HEK293 (cell line): ENCODE measurements around the gene TRIM62.
A peak's percentile ranks its signal among the peaks of the same experiment; 100 is the strongest.

ENCODE experiments used
- CTCF ChIA-PET: fragments of 350-600 bp; formaldehyde crosslinking; extraction: SDS; loops from one replicate; lab custom pipeline; 2021; ENCODE audit warnings: antibody characterized with exemption; lab: Yijun Ruan, JAX
- POLR2A ChIA-PET: fragments of 300-600 bp; formaldehyde crosslinking; extraction: SDS; loops from one replicate; lab custom pipeline; 2020; ENCODE audit warnings: antibody characterized with exemption, inconsistent platforms; lab: Yijun Ruan, JAX
- H3K27ac ChIP-seq: fragments of 200-500 bp; sonication (Bioruptor generic); 2 replicates; pipeline ENCODE4 v1.5.1; 2014; ENCODE audit warnings: low read depth, low read length, control low read depth, inconsistent platforms; ENCODE audit errors: extremely low read depth
- H3K36me3 ChIP-seq, 2 experiments: fragments of 200-500 bp in 1 of 2; sonication (Bioruptor generic) in 1 of 2; 1 replicate in 1 of 2; 2 replicates in 1 of 2; pipeline ENCODE4 v1.5.1; 2014 to 2017; ENCODE audit warnings: inconsistent platforms in 2 of 2, low read length in 2 of 2; ENCODE audit not compliant: control insufficient read depth in 2 of 2, insufficient read depth in 1 of 2
- H3K4me1 ChIP-seq: fragments of 200-500 bp; sonication (Bioruptor generic); 2 replicates; pipeline ENCODE4 v1.5.1; 2014; ENCODE audit warnings: mild to moderate bottlenecking, low read length, inconsistent platforms; ENCODE audit not compliant: control insufficient read depth, insufficient read depth
- H3K4me3 ChIP-seq: 2 replicates; pipeline ENCODE4 v1.5.1; 2011; ENCODE audit warnings: low read depth, mild to moderate bottlenecking, control low read depth, low read length, moderate library complexity
- H3K9me3 ChIP-seq: fragments of 200-500 bp; sonication (Bioruptor generic); 2 replicates; pipeline ENCODE4 v1.5.1; 2014; ENCODE audit warnings: low read depth, low read length, inconsistent platforms; ENCODE audit not compliant: control insufficient read depth, insufficient read depth
- AEBP2 ChIP-seq: fragments of 450-650 bp; formaldehyde crosslinking; IDR thresholded peaks from 2 replicates; pipeline ENCODE4 v1.5.1; 2016; ENCODE audit warnings: missing biosample characterization, missing genetic modification characterization, borderline replicate concordance
- BCL11A ChIP-seq: fragments of 450-650 bp; formaldehyde crosslinking; IDR thresholded peaks from 2 replicates; pipeline ENCODE4 v1.5.1; 2016; ENCODE audit warnings: low read depth, missing biosample characterization, missing genetic modification characterization
- GLI2 ChIP-seq: fragments of 450-650 bp; formaldehyde crosslinking; IDR thresholded peaks from 2 replicates; pipeline ENCODE4; 2017; ENCODE audit warnings: missing biosample characterization, missing genetic modification characterization, low read depth, borderline replicate concordance
- KLF1 ChIP-seq: fragments of 450-650 bp; formaldehyde crosslinking; IDR thresholded peaks from 2 replicates; pipeline ENCODE4 v1.5.1; 2016; ENCODE audit warnings: missing biosample characterization, missing genetic modification characterization
- KLF10 ChIP-seq: fragments of 450-650 bp; IDR thresholded peaks from 2 replicates; pipeline ENCODE4 v1.5.1; 2018; ENCODE audit warnings: missing biosample characterization, mild to moderate bottlenecking, missing genetic modification characterization
- MEIS1 ChIP-seq: sonication (generic); formaldehyde crosslinking; IDR thresholded peaks from 2 replicates; pipeline ENCODE4 v1.8.1; 2022; ENCODE audit warnings: missing genetic modification reagents, mild to moderate bottlenecking, borderline replicate concordance
- ZBTB17 ChIP-seq: fragments of 450-650 bp; formaldehyde crosslinking; IDR thresholded peaks from 2 replicates; pipeline ENCODE4 v1.5.1; 2016; ENCODE audit warnings: missing biosample characterization, missing genetic modification characterization
- ZBTB44 ChIP-seq: fragments of 450-650 bp; IDR thresholded peaks from 2 replicates; pipeline ENCODE4 v1.5.1; 2018; ENCODE audit warnings: missing biosample characterization, mild to moderate bottlenecking, missing genetic modification characterization
- ZEB2 ChIP-seq: fragments of 450-650 bp; formaldehyde crosslinking; IDR thresholded peaks from 2 replicates; pipeline ENCODE4 v1.5.1; 2016; ENCODE audit warnings: missing biosample characterization, missing genetic modification characterization
- ZNF157 ChIP-seq: fragments of 450-650 bp; formaldehyde crosslinking; IDR thresholded peaks from 2 replicates; pipeline ENCODE4 v1.5.1; 2016; ENCODE audit warnings: missing biosample characterization, missing genetic modification characterization
- ZNF18 ChIP-seq: fragments of 450-650 bp; formaldehyde crosslinking; IDR thresholded peaks from 2 replicates; pipeline ENCODE4 v1.5.1; 2016; ENCODE audit warnings: missing biosample characterization, missing genetic modification characterization
- ZNF311 ChIP-seq: fragments of 450-650 bp; formaldehyde crosslinking; IDR thresholded peaks from 2 replicates; pipeline ENCODE4 v1.5.1; 2017; ENCODE audit warnings: missing biosample characterization, missing genetic modification characterization, borderline replicate concordance
- ZNF341 ChIP-seq: fragments of 450-650 bp; formaldehyde crosslinking; IDR thresholded peaks from 2 replicates; pipeline ENCODE4; 2016; ENCODE audit warnings: low read depth, missing biosample characterization, missing genetic modification characterization
- ZNF426 ChIP-seq: fragments of 450-650 bp; formaldehyde crosslinking; IDR thresholded peaks from 2 replicates; pipeline ENCODE4 v1.5.1; 2017; ENCODE audit warnings: missing biosample characterization, missing genetic modification characterization, mild to moderate bottlenecking, inconsistent platforms, moderate library complexity
- ZNF501 ChIP-seq: fragments of 450-650 bp; formaldehyde crosslinking; IDR thresholded peaks from 2 replicates; pipeline ENCODE4 v1.5.1; 2016; ENCODE audit warnings: missing biosample characterization, missing genetic modification characterization
- ZNF626 ChIP-seq: fragments of 450-650 bp; sonication (Bioruptor Pico); formaldehyde crosslinking; IDR thresholded peaks from 2 replicates; pipeline ENCODE4 v1.5.1; 2018; ENCODE audit warnings: missing biosample characterization, missing genetic modification characterization, inconsistent platforms
- ZNF654 ChIP-seq: fragments of 450-650 bp; formaldehyde crosslinking; IDR thresholded peaks from 2 replicates; pipeline ENCODE4 v1.5.1; 2016; ENCODE audit warnings: low read depth, missing biosample characterization, missing genetic modification characterization
- ZNF664 ChIP-seq: fragments of 450-650 bp; formaldehyde crosslinking; IDR thresholded peaks from 2 replicates; pipeline ENCODE4 v1.5.1; 2016; ENCODE audit warnings: missing biosample characterization, missing genetic modification characterization
- ZNF692 ChIP-seq: fragments of 450-650 bp; formaldehyde crosslinking; IDR thresholded peaks from 2 replicates; pipeline ENCODE4 v1.5.1; 2016; ENCODE audit warnings: missing biosample characterization, missing genetic modification characterization
- TF ChIP-seq, protein P1 (sequence below): fragments of 450-650 bp; formaldehyde crosslinking; conservative IDR thresholded peaks from 2 replicates; pipeline ENCODE4 v1.5.1; 2016; ENCODE audit warnings: low read depth, missing biosample characterization, missing genetic modification characterization

TRIM62 gene

DNA sequence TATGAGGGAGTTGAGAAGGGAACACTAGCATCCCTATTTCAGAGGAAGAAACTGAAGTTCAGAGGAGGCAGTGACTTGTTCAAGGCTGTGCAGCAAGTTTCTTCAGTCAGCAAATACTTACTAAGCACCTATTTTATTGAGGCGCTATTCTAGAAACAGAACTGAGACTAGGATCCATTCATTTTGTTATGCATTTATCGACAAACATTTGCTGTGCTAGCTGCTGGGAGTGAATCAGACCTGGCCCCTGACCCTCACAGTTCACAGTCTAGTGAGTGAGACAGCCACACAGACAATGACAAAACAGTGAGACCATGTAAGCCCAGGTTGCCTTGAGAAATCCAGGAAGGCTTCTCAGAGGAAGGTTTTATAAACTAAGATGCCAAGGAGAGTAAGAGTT lies 28.2 kb downstream of the TRIM62 start:
- peaks cover 7% of the 10 kb centered on the region; the same call in 1 of the 2 replicates for H3K4me1 ChIP-seq
- no peak overlapping the region for H3K4me3 ChIP-seq
- ChIA-PET CTCF (interaction anchor here (0.6 to 0.7 kb wide), 2 partner anchors 26 to 115 kb away, joined by 3 to 4 read pairs; no protein-coding TSS in a partner anchor), POLR2A (interaction anchor here (1.6 kb wide), 1 partner anchor 27 kb away, joined by 4 read pairs; no protein-coding TSS in a partner anchor)
- TF ChIP-seq ZNF664 (tag by site-specific recombination) (peak; percentile 63; the same call in 1 of the 2 replicates), ZNF426 (tag by site-specific recombination) (no peak), ZEB2 (tag by site-specific recombination) (no peak)
- H3K27ac ChIP-seq, result no peak overlapping the region
- H3K9me3 ChIP-seq, result no peaks in the 10 kb centered on the region
- peaks cover 0 to 7% of the 10 kb centered on the region in 2 experiments; a peak in 1 of 3 replicates for H3K36me3 ChIP-seq

DNA sequence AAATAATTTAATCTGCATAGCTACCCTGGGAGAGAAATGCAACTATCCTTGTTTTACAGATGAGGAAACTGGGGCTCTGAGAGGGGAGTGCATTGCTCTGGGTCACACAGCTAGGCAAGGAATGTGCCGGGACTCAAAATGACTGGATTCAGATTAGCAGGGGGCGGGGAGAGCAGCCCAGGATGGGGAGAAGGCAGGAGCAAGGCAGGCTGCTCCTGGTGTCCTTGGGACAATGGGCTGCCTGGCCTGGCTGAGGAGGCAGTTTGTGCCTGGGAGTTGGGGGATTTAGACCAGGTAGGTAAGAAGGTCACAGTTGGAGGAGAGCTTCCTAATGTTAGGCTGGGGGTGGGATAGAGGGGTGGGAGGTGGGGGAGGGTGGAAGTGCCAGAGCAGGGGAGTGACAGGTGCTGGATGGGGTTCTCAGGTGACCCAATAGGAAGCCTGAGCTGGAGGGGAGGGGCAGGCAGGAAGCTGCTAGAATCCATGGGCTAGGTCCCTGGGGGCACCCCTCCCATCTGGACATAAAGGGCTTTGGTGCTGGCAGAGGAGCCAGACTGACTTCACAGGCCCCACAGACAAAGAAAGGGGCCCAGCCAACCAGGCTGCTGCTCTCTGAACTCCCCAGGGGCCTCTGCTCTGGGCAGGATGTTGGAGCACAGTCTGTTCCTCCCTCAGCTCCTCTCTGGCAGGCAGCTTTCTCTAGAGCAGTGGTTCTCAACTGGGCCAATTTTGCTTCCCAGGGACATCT lies 29.0 kb downstream of the TRIM62 start:
- H3K4me1 ChIP-seq, result peaks cover 7% of the 10 kb centered on the region; the same call in 1 of the 2 replicates
- TF ChIP-seq ZNF501 (tag by site-specific recombination) (no peak), KLF10 (tag by site-specific recombination) (0 out of 2 replicates have a peak, but pooled peaks have one; percentile 20), MEIS1 (CRISPR knock-in tag) (no peak), ZBTB17 (peak; percentile 34; the same call in 1 of the 2 replicates), AEBP2 (tag by site-specific recombination) (no peak), BCL11A (no peak), KLF1 (tag by site-specific recombination) (no peak), ZNF341 (tag by site-specific recombination) (peak; percentile 77; the same call in 1 of the 2 replicates), GLI2 (tag by site-specific recombination) (no peak), ZNF18 (no peak), ZNF311 (tag by site-specific recombination) (no peak), ZBTB44 (no peak), ZNF692 (tag by site-specific recombination) (no peak), ZNF626 (no peak), ZNF157 (tag by site-specific recombination) (no peak), ZNF654 (tag by site-specific recombination) (no peak)
- TF ChIP-seq, protein P1, sequence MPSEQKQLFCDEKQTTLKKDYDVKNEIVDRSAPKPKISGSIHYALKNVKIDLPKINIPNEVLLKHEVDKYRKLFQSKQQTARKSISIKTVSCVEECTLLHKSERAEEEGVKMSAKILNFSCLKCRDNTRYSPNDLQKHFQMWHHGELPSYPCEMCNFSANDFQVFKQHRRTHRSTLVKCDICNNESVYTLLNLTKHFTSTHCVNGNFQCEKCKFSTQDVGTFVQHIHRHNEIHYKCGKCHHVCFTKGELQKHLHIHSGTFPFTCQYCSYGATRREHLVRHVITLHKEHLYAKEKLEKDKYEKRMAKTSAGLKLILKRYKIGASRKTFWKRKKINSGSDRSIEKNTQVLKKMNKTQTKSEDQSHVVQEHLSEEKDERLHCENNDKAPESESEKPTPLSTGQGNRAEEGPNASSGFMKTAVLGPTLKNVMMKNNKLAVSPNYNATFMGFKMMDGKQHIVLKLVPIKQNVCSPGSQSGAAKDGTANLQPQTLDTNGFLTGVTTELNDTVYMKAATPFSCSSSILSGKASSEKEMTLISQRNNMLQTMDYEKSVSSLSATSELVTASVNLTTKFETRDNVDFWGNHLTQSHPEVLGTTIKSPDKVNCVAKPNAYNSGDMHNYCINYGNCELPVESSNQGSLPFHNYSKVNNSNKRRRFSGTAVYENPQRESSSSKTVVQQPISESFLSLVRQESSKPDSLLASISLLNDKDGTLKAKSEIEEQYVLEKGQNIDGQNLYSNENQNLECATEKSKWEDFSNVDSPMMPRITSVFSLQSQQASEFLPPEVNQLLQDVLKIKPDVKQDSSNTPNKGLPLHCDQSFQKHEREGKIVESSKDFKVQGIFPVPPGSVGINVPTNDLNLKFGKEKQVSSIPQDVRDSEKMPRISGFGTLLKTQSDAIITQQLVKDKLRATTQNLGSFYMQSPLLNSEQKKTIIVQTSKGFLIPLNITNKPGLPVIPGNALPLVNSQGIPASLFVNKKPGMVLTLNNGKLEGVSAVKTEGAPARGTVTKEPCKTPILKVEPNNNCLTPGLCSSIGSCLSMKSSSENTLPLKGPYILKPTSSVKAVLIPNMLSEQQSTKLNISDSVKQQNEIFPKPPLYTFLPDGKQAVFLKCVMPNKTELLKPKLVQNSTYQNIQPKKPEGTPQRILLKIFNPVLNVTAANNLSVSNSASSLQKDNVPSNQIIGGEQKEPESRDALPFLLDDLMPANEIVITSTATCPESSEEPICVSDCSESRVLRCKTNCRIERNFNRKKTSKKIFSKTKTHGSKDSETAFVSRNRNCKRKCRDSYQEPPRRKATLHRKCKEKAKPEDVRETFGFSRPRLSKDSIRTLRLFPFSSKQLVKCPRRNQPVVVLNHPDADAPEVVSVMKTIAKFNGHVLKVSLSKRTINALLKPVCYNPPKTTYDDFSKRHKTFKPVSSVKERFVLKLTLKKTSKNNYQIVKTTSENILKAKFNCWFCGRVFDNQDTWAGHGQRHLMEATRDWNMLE, result no peak

More for the DNA sequence above, 29.0 kb downstream of the TRIM62 start:
- ChIA-PET POLR2A (interaction anchor here (0.6 to 1.6 kb wide), 4 partner anchors 26 to 807 kb away, joined by 3 to 4 read pairs (median 4); partner anchors contain the start of gene TRIM62), CTCF (interaction anchor here (2.0 kb wide), 1 partner anchor 15 kb away, joined by 5 read pairs; no protein-coding TSS in a partner anchor)
- Histone ChIP-seq H3K4me3 (no peak overlapping the region), H3K9me3 (no peaks in the 10 kb centered on the region), H3K36me3 (peaks cover 0 to under 1% of the 10 kb centered on the region in 2 experiments; a peak in 1 of 3 replicates), H3K27ac (no peak overlapping the region)
